DOHH2 (cell line): ENCODE measurements around the gene PSMB5.

ENCODE experiments used
- EZH2phosphoT487 ChIP-seq: fragments of 200-600 bp; sonication (generic); IDR thresholded peaks from 2 replicates; pipeline ENCODE4 v1.6.1; 2017; ENCODE audit warnings: borderline replicate concordance, mild to moderate bottlenecking, antibody characterized with exemption, low read length, moderate library complexity, mixed read lengths
- TF ChIP-seq, protein P1 (sequence below): fragments of 200-600 bp; sonication (generic); IDR thresholded peaks from one replicate; pipeline ENCODE4 v1.5.1; 2014; ENCODE audit warnings: antibody characterized with exemption, mild to moderate bottlenecking, low read depth, low read length; ENCODE audit not compliant: poor library complexity, severe bottlenecking

DNA sequence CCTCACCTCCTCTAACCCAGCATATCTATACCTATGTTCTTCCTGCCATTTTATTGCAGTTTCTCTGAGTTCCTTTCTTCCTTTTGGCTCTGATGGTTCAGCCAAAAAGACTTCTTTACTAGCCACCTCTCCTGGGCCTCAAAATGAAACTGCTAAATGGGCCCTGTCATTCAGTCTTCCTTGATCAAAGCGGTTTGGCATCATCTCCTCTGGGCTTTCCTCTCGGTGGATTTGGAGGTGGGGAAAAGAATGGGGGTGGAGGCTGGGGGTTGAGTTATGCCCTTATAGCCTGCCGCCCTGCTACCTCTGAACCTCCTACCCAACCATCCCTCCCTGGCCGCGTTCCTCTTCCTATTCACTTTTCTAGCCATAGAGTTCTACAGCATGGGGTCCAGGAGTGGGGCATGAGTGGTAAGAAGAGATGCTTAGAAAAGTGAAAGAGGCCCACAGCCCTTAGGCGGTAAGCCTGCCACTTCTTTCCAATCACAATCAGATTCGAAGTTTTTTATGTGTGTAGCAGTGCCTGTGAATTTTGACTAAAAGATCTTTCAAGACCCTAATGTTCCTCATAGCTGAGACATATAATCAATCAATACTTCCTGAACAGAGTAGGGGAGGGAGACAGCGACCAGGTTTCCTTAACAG lies 54.8 kb downstream of the PSMB5 start:
- TF ChIP-seq, protein P1, sequence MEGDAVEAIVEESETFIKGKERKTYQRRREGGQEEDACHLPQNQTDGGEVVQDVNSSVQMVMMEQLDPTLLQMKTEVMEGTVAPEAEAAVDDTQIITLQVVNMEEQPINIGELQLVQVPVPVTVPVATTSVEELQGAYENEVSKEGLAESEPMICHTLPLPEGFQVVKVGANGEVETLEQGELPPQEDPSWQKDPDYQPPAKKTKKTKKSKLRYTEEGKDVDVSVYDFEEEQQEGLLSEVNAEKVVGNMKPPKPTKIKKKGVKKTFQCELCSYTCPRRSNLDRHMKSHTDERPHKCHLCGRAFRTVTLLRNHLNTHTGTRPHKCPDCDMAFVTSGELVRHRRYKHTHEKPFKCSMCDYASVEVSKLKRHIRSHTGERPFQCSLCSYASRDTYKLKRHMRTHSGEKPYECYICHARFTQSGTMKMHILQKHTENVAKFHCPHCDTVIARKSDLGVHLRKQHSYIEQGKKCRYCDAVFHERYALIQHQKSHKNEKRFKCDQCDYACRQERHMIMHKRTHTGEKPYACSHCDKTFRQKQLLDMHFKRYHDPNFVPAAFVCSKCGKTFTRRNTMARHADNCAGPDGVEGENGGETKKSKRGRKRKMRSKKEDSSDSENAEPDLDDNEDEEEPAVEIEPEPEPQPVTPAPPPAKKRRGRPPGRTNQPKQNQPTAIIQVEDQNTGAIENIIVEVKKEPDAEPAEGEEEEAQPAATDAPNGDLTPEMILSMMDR: no peak
- TF ChIP-seq EZH2phosphoT487: no peak
